Erythroblast (primary cell): ENCODE measurements around the gene AP3S1.

Source experiments
- GATA1 ChIP-seq: IDR thresholded peaks from 2 replicates; pipeline ENCODE4 v1.6.1; 2011; ENCODE audit warnings: low read depth, mild to moderate bottlenecking, control low read depth, low read length, moderate library complexity
- POLR2A ChIP-seq: IDR thresholded peaks from 2 replicates; pipeline ENCODE4 v1.6.1; 2011; ENCODE audit warnings: mild to moderate bottlenecking, low read length

DNA sequence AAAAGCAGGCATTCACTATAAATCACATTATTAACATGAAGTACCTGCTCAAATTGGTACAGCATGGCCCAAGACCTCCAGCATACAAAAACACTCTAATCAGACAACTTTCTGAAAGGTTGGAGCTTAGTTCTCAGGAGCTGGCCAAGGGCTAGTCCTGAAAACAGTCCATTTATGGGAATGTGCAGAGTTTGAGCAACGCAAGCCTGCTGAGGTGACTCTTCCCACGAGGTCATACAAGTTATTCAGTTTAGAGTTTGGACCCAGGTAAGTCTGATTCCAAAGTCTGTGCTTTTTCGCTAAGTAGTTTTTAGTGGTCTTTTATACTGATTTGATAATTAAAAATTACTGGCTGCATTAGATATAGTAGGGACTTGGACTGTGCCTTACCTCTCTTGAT, 52.6 kb downstream of the AP3S1 start:
- no peak for TF ChIP-seq POLR2A
- no peak for TF ChIP-seq GATA1
